NCI-H2227 (cell line): ENCODE measurements around the gene SLAMF7.

Source experiments
- DNase-seq: peaks from one replicate; lab custom pipeline; 2025; ENCODE audit not compliant: unreplicated experiment; lab: John Stamatoyannopoulos, UW

SLAMF7 gene

GRCh38 chr1:160799641-160800040 is 60.6 kb downstream of the SLAMF7 start:
- DNase-seq = no peak

DNA sequence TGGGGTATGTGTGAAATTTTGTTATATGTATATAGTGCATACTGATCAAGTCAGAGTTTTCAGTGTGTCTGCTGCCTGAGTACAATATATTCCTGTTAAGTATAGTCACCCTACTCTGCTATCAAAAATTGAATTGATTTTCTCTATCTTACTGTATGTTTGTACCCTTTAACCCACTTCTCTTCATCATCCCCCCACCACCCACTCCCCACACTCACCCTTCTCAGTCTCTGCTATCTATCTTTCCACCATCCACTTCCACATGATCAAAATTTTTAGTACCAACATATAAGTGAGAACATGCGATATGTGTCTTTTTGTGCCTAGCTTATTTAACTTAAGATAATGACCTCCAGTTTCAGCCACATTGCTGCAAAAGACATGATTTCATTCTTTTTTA is 61.1 kb downstream of the SLAMF7 start:
- no peak for DNase-seq

- DNase-seq = no peak
Observed at GRCh38 chr1:160800645-160801408, 61.8 kb downstream of the SLAMF7 start.

DNA sequence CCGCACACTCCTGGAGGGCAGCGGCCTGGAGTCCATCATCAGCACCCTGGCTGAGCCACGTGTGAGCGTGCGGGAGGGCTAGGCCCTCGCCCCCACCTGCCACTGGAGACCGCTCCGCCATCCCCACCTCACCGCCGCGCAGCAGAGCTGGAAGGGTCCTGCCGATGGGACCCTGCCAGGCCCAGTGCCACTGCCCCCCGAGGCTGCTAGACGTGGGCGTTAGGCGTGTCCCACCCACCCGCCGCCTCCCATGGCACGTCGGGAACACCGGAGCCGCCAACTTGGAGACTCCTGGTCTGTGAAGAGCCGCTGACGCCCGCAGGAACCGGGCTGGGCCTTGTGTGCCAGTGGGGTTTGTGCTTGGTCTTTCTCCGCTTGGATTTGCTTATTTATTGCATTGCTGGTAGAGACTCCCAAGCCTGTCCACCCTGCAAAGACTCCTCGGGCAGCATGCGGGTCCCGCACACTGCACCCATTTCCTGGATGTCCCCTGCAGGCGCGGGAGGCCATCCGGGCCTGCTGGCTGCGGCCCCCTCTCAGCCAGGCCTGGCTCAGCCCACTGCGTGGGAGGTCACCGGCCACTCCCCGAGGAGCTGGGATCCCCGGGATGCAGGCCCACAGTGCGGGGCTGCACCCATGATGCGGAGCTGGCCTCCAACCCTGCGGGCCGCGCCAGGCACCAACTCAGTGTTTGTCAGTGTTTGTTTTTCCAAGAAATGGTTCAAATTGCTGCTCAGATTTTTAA is 63.0 kb downstream of the SLAMF7 start:
- DNase-seq = no peak
